Kidney (tissue), 14 donors: ENCODE results near the gene TBC1D8. TPM values are rescaled to one million over a fixed set of nuclear protein-coding genes. Genes with fewer than 3 reads are reported as not detected.

Source experiments
- DNase-seq, 5 donors: peaks; one replicate each; pipeline ENCODE4 v3.0.0-alpha.2; 2013 to 2020
- FAIRE-seq: peaks from 2 replicates; lab custom pipeline; 2012; peaks lifted over from hg19 to GRCh38; lab: Jason Lieb, UNC
- H3K27ac ChIP-seq, 2 donors: one replicate each; pipeline ENCODE4 v1.7.0; 2013; ENCODE audit warnings: low read depth in 2 of 2, low read length in 2 of 2, inconsistent platforms in 1 of 2
- H3K27me3 ChIP-seq: one replicate; pipeline ENCODE4 v1.7.1; 2013; ENCODE audit warnings: low read length, inconsistent platforms; ENCODE audit not compliant: control insufficient read depth, insufficient read depth
- H3K36me3 ChIP-seq, 3 donors: one replicate each; pipeline versions ENCODE4 v1.7.0 to v1.7.1; 2013; ENCODE audit warnings: low read length in 3 of 3, control low read depth in 1 of 3, inconsistent platforms in 1 of 3; ENCODE audit not compliant: insufficient read depth in 3 of 3, control insufficient read depth in 2 of 3
- H3K4me1 ChIP-seq, 3 donors: one replicate each; pipeline versions ENCODE4 v1.7.0 to v1.7.1; 2013; ENCODE audit warnings: low read length in 3 of 3, inconsistent platforms in 1 of 3, low read depth in 1 of 3; ENCODE audit not compliant: control insufficient read depth in 2 of 3, insufficient read depth in 2 of 3
- H3K4me3 ChIP-seq, 3 donors: one replicate each; pipeline versions ENCODE4 v1.7.0 to v1.8.1; 2013; ENCODE audit warnings: low read length in 3 of 3, control low read depth in 1 of 3, inconsistent platforms in 1 of 3
- H3K9ac ChIP-seq, 3 donors: one replicate each; pipeline versions ENCODE4 v1.7.0 to v1.7.1; 2013; ENCODE audit warnings: low read length in 3 of 3, control low read depth in 1 of 3, inconsistent platforms in 1 of 3
- H3K9me3 ChIP-seq, 3 donors: one replicate each; pipeline versions ENCODE4 v1.7.0 to v1.7.1; 2013; ENCODE audit warnings: low read length in 3 of 3, control low read depth in 1 of 3, inconsistent platforms in 1 of 3; ENCODE audit not compliant: control insufficient read depth in 2 of 3, insufficient read depth in 1 of 3
- CTCF ChIP-seq: IDR thresholded peaks from 3 replicates; pipeline ENCODE4 v1.5.1; 2012; ENCODE audit warnings: mild to moderate bottlenecking, moderate library complexity, borderline replicate concordance; ENCODE audit not compliant: insufficient read depth; ENCODE audit errors: extremely low read depth
- intact Hi-C: fragments of 100-400 bp; cut with DNase I; formaldehyde crosslinking; loops from one replicate; pipeline ENCODE4 v1.11.1; 2022
- polyA plus RNA-seq: library from polyadenylated mRNA; stranded (reverse); fragments of 350-450 nt; fragmentation: Illumina TruSeq; extraction: RNeasy Lipid Tissue Mini Kit (QIAGEN cat#74804); gene quantifications from one replicate; pipeline ENCODE4 v1.2.3, GENCODE V29; 2014; ENCODE audit warnings: low read depth, low replicate concordance; ENCODE audit not compliant: insufficient read depth
- total RNA-seq: library from RNA; stranded (reverse); fragmentation: NEBNext Ultra II Directional; extraction: Animal tissue kit (Norgen Biotek cat#: 25700); gene quantifications from one replicate; pipeline ENCODE4 v1.2.1, GENCODE V29; 2021
- donor health status: control.
- donor health status: control.
- donor health status: control.
- donor health status: control.
- donor health status: control.
- donor health status: DM: yes; HTN: yes; CAD: no.
- donor health status: Normal renal cell carcinoma (clear cell type).

TBC1D8 gene
- total and polyA plus RNA-seq, 2 donors from 2014 or later = 7.4 to 47.9 TPM

- DNase-seq (peak in 1 of 5 donors; percentile 25), FAIRE-seq (no peak)
- H3K9ac ChIP-seq = no peak overlapping the region
- no peaks in the 10 kb centered on the region for H3K27me3 ChIP-seq
- no peak for TF ChIP-seq CTCF
- no peaks in the 10 kb centered on the region for H3K9me3 ChIP-seq
- no peaks in the 10 kb centered on the region for H3K4me1 ChIP-seq
- no peak overlapping the region for H3K4me3 ChIP-seq
- H3K27ac ChIP-seq = no peak overlapping the region
- H3K36me3 ChIP-seq = no peaks in the 10 kb centered on the region
- intact Hi-C loops = no loop called here
These were observed 193.1 kb downstream of the TBC1D8 start for GRCh38 chr2:100957996-100958653.

Other genes starting within 250 kb of the TBC1D8 start
- 1,182 TPM for gene RPL31, start 149.1 kb downstream of the TBC1D8 start, total RNA-seq
- gene RPL31, start 149.1 kb downstream of the TBC1D8 start, polyA plus RNA-seq = 2,844 TPM
- 45.7 TPM for gene CNOT11, start 101.5 kb upstream of the TBC1D8 start, total RNA-seq
- 28.4 TPM for gene CNOT11, start 101.5 kb upstream of the TBC1D8 start, polyA plus RNA-seq
- 75.8 TPM for gene RNF149, start 157.3 kb upstream of the TBC1D8 start, total RNA-seq
- gene RNF149, start 157.3 kb upstream of the TBC1D8 start, polyA plus RNA-seq = 30.1 TPM
- 0.69 TPM for gene CREG2, start 236.1 kb upstream of the TBC1D8 start, total RNA-seq
- gene CREG2, start 236.1 kb upstream of the TBC1D8 start, polyA plus RNA-seq = not detected